PC-9 (cell line): ENCODE data around the gene STRN3.

ENCODE experiments used
- CTCF ChIP-seq: fragments of 200-600 bp; sonication (generic); conservative IDR thresholded peaks from 2 replicates; pipeline ENCODE4 v1.6.1; 2017; ENCODE audit warnings: mixed run types, antibody characterized with exemption, mild to moderate bottlenecking, moderate library complexity
- EZH2 ChIP-seq: fragments of 200-600 bp; sonication (generic); IDR thresholded peaks from 2 replicates; pipeline ENCODE4 v1.8.0; 2017; ENCODE audit warnings: antibody characterized with exemption, low read depth

- TF ChIP-seq EZH2 (no peak), CTCF (no peak)
Observed at GRCh38 chr14:30935445-30935844, 90.7 kb downstream of the STRN3 start.
